ENCODE measurements around the gene NOS1AP.

GRCh38 chr1:162351246-162351842 lies 281.9 kb downstream of the NOS1AP start:
- TF ChIP-seq CTCF (IDR thresholded peaks at IDR 0.05 in 2 of 3, conservative IDR thresholded peaks at IDR 0.05 in 1 of 3; ENCODE audit: borderline replicate concordance in 1 of 3, insufficient read depth in 1 of 3, low read depth in 2 of 3, low read length in 2 of 3) (no peak), EZH2 (IDR thresholded peaks at IDR 0.05) (no peak), EZH2phosphoT487 (IDR thresholded peaks at IDR 0.05; ENCODE audit: borderline replicate concordance) (no peak), RAD21 (IDR thresholded peaks at IDR 0.05; ENCODE audit: low read depth) (no peak), MAX (IDR thresholded peaks at IDR 0.05) (no peak), TCF7L2 (IDR thresholded peaks at IDR 0.05; ENCODE audit: borderline replicate concordance, extremely low read depth, insufficient read depth, insufficient read length) (no peak)
